ENCODE data around the gene AFG1L.
A peak's percentile ranks its signal among the peaks of the same experiment; 100 is the strongest.

Gene AFG1L

DNA sequence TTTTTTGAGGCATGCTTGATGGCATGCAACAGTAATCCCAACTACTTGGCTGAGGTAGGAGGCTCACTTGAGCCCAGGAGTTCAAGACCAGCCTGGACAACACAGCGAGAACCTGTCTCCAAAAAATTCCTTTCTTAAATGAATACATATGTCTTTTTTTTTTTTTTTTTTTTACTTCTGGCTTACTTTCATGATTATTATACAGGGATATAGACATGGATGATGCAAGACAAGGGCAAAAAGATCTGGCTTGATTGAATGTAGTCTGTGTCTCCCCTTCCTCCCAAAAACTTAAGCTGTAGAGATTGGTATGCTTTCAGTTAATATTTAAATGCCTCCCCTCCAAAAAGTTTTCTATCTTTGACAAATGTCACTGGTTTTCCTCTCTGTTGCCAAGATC lies 41.6 kb upstream of the AFG1L start:
- Histone ChIP-seq H3K27me3 (ENCODE audit: insufficient read depth, low read length) (no peaks in the 10 kb centered on the region), H4K20me1 (ENCODE audit: insufficient read depth, low read length) (no peaks in the 10 kb centered on the region), H3K9me3 (ENCODE audit: low read length) (no peaks in the 10 kb centered on the region), H3K4me2 (ENCODE audit: low read length) (no peak overlapping the region), H3K36me3 (ENCODE audit: insufficient read depth, low read length) (peaks cover 23% of the 10 kb centered on the region; the same call in 1 of the 2 replicates), H3K4me3 (ENCODE audit: low read depth, low read length, poor library complexity, severe bottlenecking) (no peak overlapping the region), H3F3A (ENCODE audit: insufficient read depth, low read length) (no peaks in the 10 kb centered on the region), H3K27ac (ENCODE audit: low read depth, low read length, poor library complexity, severe bottlenecking) (no peak overlapping the region), H3K9ac (ENCODE audit: low read length) (no peak overlapping the region), H3K79me2 (ENCODE audit: insufficient read depth, low read length) (peaks cover 92% of the 10 kb centered on the region), H3K4me1 (ENCODE audit: insufficient read depth, low read length, severe bottlenecking) (peaks cover 38% of the 10 kb centered on the region), H3K9me2 (ENCODE audit: low read depth, low read length) (no peaks in the 10 kb centered on the region), H2AFZ (ENCODE audit: low read length) (no peak overlapping the region)
- TF ChIP-seq EZH2 (IDR thresholded peaks at IDR 0.05; ENCODE audit: borderline replicate concordance, low read length): no peak
- TF ChIP-seq, protein P1, sequence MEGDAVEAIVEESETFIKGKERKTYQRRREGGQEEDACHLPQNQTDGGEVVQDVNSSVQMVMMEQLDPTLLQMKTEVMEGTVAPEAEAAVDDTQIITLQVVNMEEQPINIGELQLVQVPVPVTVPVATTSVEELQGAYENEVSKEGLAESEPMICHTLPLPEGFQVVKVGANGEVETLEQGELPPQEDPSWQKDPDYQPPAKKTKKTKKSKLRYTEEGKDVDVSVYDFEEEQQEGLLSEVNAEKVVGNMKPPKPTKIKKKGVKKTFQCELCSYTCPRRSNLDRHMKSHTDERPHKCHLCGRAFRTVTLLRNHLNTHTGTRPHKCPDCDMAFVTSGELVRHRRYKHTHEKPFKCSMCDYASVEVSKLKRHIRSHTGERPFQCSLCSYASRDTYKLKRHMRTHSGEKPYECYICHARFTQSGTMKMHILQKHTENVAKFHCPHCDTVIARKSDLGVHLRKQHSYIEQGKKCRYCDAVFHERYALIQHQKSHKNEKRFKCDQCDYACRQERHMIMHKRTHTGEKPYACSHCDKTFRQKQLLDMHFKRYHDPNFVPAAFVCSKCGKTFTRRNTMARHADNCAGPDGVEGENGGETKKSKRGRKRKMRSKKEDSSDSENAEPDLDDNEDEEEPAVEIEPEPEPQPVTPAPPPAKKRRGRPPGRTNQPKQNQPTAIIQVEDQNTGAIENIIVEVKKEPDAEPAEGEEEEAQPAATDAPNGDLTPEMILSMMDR (IDR thresholded peaks at IDR 0.05; ENCODE audit: low read length): no peak

DNA sequence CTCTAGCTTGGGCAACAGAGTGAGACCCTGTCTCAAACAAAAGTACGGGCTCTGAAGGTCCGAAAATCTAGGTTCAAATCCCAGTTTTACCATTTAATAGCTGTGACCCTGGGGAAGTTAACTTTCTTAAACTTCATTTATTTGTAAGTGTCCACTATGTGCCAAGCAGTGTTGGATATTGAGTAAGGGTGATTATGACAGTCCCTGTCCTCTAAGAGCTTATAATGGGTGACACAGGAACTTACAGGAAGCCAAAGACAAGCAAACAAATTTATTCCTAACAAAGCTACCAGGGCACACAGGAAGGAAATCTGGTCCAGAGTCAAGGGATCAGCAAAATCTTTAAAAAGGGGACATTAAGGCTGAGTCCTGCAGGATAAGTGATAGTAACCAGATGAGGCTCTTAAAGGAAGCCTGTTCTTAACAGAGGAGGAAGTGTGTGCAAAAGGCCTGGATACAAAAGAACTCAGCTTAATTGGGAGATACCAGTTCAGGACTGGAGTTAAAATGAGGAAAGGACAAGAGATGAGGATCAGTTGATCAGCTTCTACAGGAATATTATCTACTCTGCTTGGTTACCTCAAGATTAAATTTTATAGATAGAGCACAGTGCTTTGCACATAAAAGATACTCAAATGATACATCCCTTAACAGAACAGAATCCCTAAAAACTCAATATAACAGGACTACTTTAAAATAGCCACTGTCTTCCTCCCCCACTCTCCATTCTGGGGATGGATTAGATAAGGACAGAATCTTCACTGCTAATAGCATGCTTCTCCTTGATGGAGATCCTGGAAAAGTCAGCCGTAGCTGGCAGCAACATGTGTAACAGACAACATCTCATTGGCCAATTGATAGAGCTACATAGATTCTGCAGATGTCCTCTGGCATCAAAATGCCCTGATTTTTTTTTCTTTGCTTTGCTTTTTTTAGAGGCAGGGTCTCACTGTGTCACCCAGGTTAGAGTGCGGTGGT lies 40.1 kb upstream of the AFG1L start:
- Histone ChIP-seq H3K4me2 (ENCODE audit: low read length) (no peak overlapping the region), H3K36me3 (ENCODE audit: insufficient read depth, low read length) (peaks cover 22% of the 10 kb centered on the region; the same call in 1 of the 2 replicates), H3K9me3 (ENCODE audit: low read length) (no peaks in the 10 kb centered on the region), H3K4me3 (ENCODE audit: low read depth, low read length, poor library complexity, severe bottlenecking) (no peak overlapping the region), H3K79me2 (ENCODE audit: insufficient read depth, low read length) (peaks cover 87% of the 10 kb centered on the region), H3K9me2 (ENCODE audit: low read depth, low read length) (no peaks in the 10 kb centered on the region), H3K4me1 (ENCODE audit: insufficient read depth, low read length, severe bottlenecking) (peaks cover 53% of the 10 kb centered on the region), H3K9ac (ENCODE audit: low read length) (no peak overlapping the region), H2AFZ (ENCODE audit: low read length) (no peak overlapping the region), H3K27me3 (ENCODE audit: insufficient read depth, low read length) (no peaks in the 10 kb centered on the region), H4K20me1 (ENCODE audit: insufficient read depth, low read length) (no peaks in the 10 kb centered on the region), H3K27ac (ENCODE audit: low read depth, low read length, poor library complexity, severe bottlenecking) (no peak overlapping the region), H3F3A (ENCODE audit: insufficient read depth, low read length) (no peaks in the 10 kb centered on the region)
- TF ChIP-seq EZH2 (IDR thresholded peaks at IDR 0.05; ENCODE audit: borderline replicate concordance, low read length): no peak
- TF ChIP-seq, protein P1 (IDR thresholded peaks at IDR 0.05; ENCODE audit: low read length): no peak

DNA sequence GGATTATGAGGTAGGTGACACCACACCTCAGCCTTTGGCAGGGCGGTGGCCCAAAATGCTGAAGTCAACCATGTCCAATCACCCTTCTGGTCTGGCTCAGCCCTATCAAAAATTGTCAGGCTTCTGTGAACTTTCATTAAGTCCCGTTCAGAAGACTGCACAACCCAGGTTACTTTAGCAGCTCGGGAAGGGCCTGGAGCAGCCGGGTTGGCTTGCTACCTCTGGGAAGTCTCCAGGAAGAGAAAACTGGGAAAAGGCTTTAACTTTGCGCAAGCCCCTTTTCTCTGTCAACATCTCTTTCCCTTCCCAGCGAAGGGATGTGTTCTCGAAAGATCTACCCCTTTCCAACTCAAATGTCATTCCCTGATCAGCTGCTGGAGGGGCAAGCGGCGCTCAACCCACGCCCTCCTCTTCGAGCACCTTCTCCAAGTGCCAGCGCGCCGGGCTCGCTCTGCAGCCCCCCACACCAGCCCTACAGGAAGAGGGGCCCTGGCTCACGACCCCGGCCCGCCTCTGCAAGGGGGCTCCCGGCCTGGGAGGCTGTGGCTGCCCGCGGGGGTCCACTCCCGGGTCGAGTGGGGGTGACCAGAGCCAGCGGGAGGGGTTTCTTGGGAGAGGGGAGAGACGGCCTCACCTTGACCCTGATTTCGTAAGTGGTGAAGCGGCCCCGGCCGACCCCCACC lies 34.6 kb upstream of the AFG1L start:
- peak overlapping the region; percentile 82 for H3K9ac ChIP-seq (ENCODE audit: low read length)
- peaks cover 41% of the 10 kb centered on the region for H3K79me2 ChIP-seq (ENCODE audit: insufficient read depth, low read length)
- TF ChIP-seq, protein P1 (IDR thresholded peaks at IDR 0.05; ENCODE audit: low read length): no peak
- no peak for TF ChIP-seq EZH2 (IDR thresholded peaks at IDR 0.05; ENCODE audit: borderline replicate concordance, low read length)
- no peak overlapping the region for H2AFZ ChIP-seq (ENCODE audit: low read length)
- H3K27me3 ChIP-seq (ENCODE audit: insufficient read depth, low read length): no peaks in the 10 kb centered on the region
- H3K9me3 ChIP-seq (ENCODE audit: low read length): no peaks in the 10 kb centered on the region
- H4K20me1 ChIP-seq (ENCODE audit: insufficient read depth, low read length): no peaks in the 10 kb centered on the region
- H3K4me2 ChIP-seq (ENCODE audit: low read length): peak overlapping the region; percentile 85
- H3K4me1 ChIP-seq (ENCODE audit: insufficient read depth, low read length, severe bottlenecking): peaks cover 38% of the 10 kb centered on the region
- peaks cover 10% of the 10 kb centered on the region; the same call in 1 of the 2 replicates for H3K36me3 ChIP-seq (ENCODE audit: insufficient read depth, low read length)
- H3K27ac ChIP-seq (ENCODE audit: low read depth, low read length, poor library complexity, severe bottlenecking): peak overlapping the region; percentile 80
- no peaks in the 10 kb centered on the region for H3F3A ChIP-seq (ENCODE audit: insufficient read depth, low read length)
- H3K4me3 ChIP-seq (ENCODE audit: low read depth, low read length, poor library complexity, severe bottlenecking): peak overlapping the region; percentile 78
- H3K9me2 ChIP-seq (ENCODE audit: low read depth, low read length): no peaks in the 10 kb centered on the region

Data from OCI-LY1 (cell line).